KOPT-K1 (cell line): Measurements from ENCODE around the gene DLGAP1.
"Not testable (repeated sequence)": the region's sequence is repeated elsewhere in the genome, so short reads cannot be mapped to it uniquely, and the experiment has no call there.

Experiments
- H3K27ac ChIP-seq: fragments of 200-600 bp; sonication (generic); 2 replicates; pipeline ENCODE4 v1.5.1; 2016; ENCODE audit warnings: antibody characterized with exemption, mild to moderate bottlenecking, low read depth, low read length; ENCODE audit not compliant: poor library complexity, severe bottlenecking
- H3K36me3 ChIP-seq: fragments of 200-600 bp; sonication (generic); 2 replicates; pipeline ENCODE4 v1.5.1; 2017; ENCODE audit warnings: antibody characterized with exemption, mild to moderate bottlenecking, low read length, moderate library complexity; ENCODE audit not compliant: insufficient read depth
- H3K9me3 ChIP-seq: fragments of 200-600 bp; sonication (generic); 2 replicates; pipeline ENCODE4 v1.5.1; 2017; ENCODE audit warnings: antibody characterized with exemption, low read length, mild to moderate bottlenecking; ENCODE audit not compliant: insufficient read depth, poor library complexity, severe bottlenecking

DLGAP1 gene

GRCh38 chr18:3604498-3605408 is 850.4 kb downstream of the DLGAP1 start:
- Histone ChIP-seq H3K36me3 (no peaks in the 10 kb centered on the region), H3K9me3 (no peaks in the 10 kb centered on the region), H3K27ac (peak overlapping the region; percentile 91)

GRCh38 chr18:3604235-3604497 is 850.9 kb downstream of the DLGAP1 start:
- H3K36me3 ChIP-seq = no peaks in the 10 kb centered on the region
- H3K27ac ChIP-seq = peak overlapping the region; percentile 91
- H3K9me3 ChIP-seq = no peaks in the 10 kb centered on the region

- no peaks in the 10 kb centered on the region for H3K36me3 ChIP-seq
- no peaks in the 10 kb centered on the region for H3K9me3 ChIP-seq
- peak overlapping the region; percentile 91 for H3K27ac ChIP-seq
Observed at GRCh38 chr18:3603421-3604234, 851.5 kb downstream of the DLGAP1 start.

- not testable (repeated sequence) for H3K27ac ChIP-seq, H3K36me3 ChIP-seq, H3K9me3 ChIP-seq
Observed at GRCh38 chr18:3601106-3601755, 853.9 kb downstream of the DLGAP1 start.

- Histone ChIP-seq H3K36me3 (no peaks in the 10 kb centered on the region), H3K9me3 (no peaks in the 10 kb centered on the region), H3K27ac (no peak overlapping the region)
Observed at GRCh38 chr18:3599861-3600260, 855.2 kb downstream of the DLGAP1 start.

- no peak overlapping the region for H3K27ac ChIP-seq
- H3K36me3 ChIP-seq = no peaks in the 10 kb centered on the region
- no peaks in the 10 kb centered on the region for H3K9me3 ChIP-seq
Observed at GRCh38 chr18:3599195-3599594, 855.9 kb downstream of the DLGAP1 start.

GRCh38 chr18:3598581-3598980 is 856.5 kb downstream of the DLGAP1 start:
- no peaks in the 10 kb centered on the region for H3K9me3 ChIP-seq
- H3K27ac ChIP-seq = no peak overlapping the region
- no peaks in the 10 kb centered on the region for H3K36me3 ChIP-seq

GRCh38 chr18:3597409-3598357 is 857.4 kb downstream of the DLGAP1 start:
- Histone ChIP-seq H3K36me3 (no peaks in the 10 kb centered on the region), H3K27ac (peak overlapping the region; percentile 87), H3K9me3 (no peaks in the 10 kb centered on the region)

GRCh38 chr18:3596637-3597384 is 858.3 kb downstream of the DLGAP1 start:
- Histone ChIP-seq H3K27ac (peak overlapping the region; percentile 87), H3K36me3 (no peaks in the 10 kb centered on the region), H3K9me3 (no peaks in the 10 kb centered on the region)

- no peaks in the 10 kb centered on the region for H3K36me3 ChIP-seq
- no peaks in the 10 kb centered on the region for H3K9me3 ChIP-seq
- H3K27ac ChIP-seq = peak overlapping the region; percentile 87
Observed at GRCh38 chr18:3596324-3596636, 858.8 kb downstream of the DLGAP1 start.

- Histone ChIP-seq H3K27ac (peak overlapping the region; percentile 87), H3K36me3 (no peaks in the 10 kb centered on the region), H3K9me3 (no peaks in the 10 kb centered on the region)
Observed at GRCh38 chr18:3595369-3596273, 859.5 kb downstream of the DLGAP1 start.

GRCh38 chr18:3594760-3595368 is 860.2 kb downstream of the DLGAP1 start:
- Histone ChIP-seq H3K36me3 (no peaks in the 10 kb centered on the region), H3K27ac (peak overlapping the region; percentile 87), H3K9me3 (no peaks in the 10 kb centered on the region)
